Retina (tissue), 1 donor: Measurements from ENCODE around the gene SRPK2.
"Not testable (repeated sequence)": the region's sequence is repeated elsewhere in the genome, so short reads cannot be mapped to it uniquely, and the experiment has no call there.

Experiments used
- DNase-seq: peaks from one replicate; pipeline ENCODE4 v3.0.0-alpha.2; 2016

The SRPK2 gene

DNA sequence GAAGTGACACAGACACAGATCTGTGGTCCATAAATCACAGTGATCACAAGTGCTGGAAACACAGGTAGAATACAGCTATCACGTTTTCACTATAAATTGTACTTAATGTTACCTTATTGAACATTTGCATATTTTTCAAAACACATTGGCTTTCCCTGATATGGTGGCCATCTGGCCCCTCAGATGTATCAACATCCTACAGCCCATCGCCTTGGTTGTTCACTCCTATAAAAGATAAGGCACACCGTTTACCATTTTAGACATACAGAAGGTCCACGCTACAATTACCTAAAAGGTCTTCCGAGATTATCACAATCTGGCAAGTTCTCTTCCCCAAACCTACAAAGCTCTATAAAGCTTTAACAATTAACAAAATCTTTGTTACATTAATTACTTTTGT lies 91.4 kb downstream of the SRPK2 start:
- DNase-seq, result no peak

DNA sequence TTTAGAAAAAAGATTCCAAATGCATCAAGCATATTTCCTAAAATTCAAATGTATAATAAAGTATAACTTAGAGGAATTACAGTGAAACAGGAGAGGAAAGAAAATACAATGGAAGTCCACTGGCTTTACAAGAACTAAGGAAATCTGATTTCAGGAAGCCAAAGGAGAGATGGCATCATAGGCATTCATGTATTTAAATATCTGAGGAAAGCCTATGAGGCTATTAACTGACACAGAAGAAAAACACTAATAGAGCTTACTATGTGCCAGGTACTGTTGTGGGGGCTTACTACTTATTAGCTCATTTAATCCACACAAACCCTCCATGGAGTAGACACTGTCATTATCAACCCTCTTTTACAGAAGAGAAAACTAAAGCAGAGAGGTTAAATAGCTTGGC lies 92.2 kb downstream of the SRPK2 start:
- DNase-seq, result no peak

- DNase-seq, result no peak
Measured at GRCh38 chr7:105295596-105296352, 92.9 kb downstream of the SRPK2 start.

DNA sequence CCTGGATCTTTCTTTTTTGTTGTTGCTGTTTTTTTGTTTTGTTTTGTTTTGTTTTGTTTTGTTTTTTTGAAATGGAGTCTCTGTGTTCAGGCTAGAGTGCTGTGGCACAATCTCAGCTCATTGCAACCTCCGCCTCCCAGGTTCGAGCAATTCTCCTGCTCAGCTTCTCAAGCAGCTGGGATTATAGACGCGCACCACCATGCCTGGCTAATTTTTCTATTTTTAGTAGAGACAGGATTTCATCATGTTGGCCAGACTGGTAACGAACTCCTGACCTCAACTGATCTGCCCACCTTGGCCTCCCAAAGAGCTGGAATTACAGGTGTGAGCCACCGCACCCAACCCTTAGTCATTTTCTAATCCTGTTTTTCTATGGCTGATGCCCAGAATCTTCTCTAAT lies 94.2 kb downstream of the SRPK2 start:
- DNase-seq, result not testable (repeated sequence)

DNA sequence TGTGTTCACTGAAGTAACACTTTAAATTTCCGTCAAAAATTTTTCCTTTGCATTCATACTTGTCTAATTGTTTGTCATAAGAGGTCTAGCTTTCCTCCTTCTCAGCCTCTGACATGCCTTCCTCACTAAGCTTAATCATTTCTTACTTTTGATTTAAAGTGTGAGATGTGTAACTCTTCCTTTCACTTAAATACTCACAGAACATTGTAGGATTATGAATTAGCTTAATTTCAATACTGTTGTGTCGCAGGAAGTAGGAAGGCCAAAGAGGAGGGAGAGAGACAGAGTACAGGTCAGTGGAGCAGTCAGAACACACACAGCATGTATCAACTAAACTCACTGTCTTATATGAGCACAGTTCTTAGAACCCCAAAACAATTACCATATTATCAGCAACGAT lies 99.0 kb downstream of the SRPK2 start:
- DNase-seq, result no peak

DNA sequence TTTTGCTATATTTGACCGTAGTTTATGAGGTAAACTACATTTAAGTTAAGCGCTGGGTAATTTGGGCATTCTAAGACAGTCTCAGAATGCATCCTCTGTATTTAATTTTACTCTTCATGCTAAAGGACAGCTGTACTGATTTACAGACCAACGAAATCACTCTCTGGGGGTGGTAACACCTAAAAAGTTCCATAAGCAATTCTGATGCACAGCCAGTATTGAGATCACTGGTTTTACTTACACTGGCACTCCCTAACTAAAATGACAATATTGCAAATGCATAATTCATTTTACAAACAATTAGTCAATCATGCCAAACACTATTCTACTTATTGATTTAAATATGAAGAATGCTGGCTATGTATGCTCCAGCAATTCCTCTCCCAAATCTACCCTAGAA lies 102.3 kb downstream of the SRPK2 start:
- no peak for DNase-seq

- no peak for DNase-seq
Measured at GRCh38 chr7:105285118-105285874, 103.4 kb downstream of the SRPK2 start.

- no peak for DNase-seq
Measured at GRCh38 chr7:105284014-105284413, 104.7 kb downstream of the SRPK2 start.

GRCh38 chr7:105281966-105282365 lies 106.8 kb downstream of the SRPK2 start:
- no peak for DNase-seq

DNA sequence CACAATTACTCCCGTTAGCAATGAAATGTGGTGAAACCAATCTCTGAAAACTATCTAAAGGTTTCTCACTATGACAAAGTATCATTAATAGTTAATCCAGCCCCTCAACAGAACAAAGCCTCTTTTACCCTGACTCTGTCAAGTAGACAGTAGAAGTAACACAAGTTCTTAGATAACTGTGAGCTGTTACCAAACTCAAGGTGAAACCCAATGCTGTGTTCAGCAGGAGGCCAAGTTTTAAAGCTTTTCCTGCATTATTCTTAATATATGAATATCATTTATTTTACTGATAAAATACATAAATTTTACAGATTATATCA lies 109.1 kb downstream of the SRPK2 start:
- no peak for DNase-seq

- DNase-seq, result no peak
Measured at GRCh38 chr7:105278973-105279687, 109.6 kb downstream of the SRPK2 start.

DNA sequence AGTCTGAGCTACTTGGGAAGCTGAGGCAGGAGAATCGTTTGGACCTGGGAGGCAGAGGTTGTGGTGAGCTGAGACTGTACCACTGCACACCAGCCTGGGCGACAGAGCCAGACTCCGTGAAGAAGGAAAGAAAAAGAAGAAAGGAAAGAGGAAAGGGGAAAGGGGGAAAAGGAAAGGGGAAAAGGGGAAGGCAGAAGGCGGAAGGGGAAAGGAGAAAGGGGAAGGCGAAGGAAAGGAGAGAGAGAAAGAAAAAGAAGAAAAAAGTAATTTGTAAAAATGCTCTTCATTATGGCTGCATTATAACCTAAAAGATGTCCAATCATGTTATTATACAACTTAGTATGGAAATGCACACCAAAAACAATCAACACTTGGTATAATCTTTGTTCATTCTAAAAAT lies 110.2 kb downstream of the SRPK2 start:
- DNase-seq, result no peak

DNA sequence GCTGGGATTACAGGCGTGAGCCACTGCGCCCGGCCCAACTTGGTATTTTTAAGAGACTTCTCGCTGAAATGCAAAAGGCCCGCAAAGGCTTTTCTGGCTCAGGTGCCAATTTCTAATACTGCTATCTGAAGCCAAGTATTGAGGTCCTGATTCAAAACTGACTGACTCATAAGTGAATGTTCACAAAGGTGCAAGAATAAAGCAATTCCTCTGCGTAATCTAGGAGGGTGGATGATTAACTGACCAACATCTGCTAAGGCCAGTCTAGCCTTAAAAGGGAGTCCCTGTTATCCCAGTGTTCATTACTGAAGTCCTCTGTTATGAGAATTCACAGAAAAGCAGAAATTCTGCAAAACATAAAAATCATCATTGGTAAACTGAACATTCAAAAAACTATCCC lies 111.4 kb downstream of the SRPK2 start:
- DNase-seq, result no peak

DNA sequence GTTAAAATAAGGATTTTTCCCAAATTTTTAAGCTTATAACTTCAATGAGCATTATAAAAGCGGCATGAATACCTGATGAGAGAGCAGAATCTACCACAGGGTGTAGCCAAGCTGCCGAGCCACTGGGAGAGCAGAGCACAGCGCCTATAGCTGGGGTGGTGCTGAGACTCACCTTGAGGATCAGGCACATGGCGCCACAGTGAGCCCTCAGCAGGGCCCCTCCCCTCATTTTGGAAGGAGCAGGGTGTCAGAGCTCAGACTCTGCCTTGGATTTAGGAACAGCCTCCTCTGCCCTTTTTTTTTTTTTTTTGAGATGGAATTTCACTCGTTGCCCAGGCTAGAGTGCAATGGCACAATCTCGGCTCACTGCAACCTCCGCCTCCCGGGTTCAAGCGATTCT lies 118.6 kb downstream of the SRPK2 start:
- no peak for DNase-seq

- no peak for DNase-seq
Measured at GRCh38 chr7:105269397-105269796, 119.3 kb downstream of the SRPK2 start.

GRCh38 chr7:105268511-105269392 lies 120.0 kb downstream of the SRPK2 start:
- peak; percentile 81 for DNase-seq

DNA sequence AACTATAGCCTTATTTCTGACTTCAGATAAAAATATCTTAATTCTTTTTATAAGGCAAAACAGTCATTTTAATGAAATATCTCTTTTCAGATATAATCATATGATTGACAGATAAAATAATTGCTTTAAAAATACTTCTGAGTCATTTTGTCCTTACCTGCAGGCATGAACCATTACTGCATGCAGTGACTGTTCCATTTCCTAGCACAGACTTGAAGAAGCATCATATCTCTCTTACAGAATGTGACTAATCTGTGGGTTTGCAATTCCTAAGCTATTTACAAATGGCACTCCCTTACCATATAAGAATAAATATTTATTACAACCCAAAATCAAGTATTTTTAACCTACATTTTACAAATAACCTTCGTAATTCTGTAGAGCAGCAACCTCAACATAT lies 120.7 kb downstream of the SRPK2 start:
- no peak for DNase-seq

DNA sequence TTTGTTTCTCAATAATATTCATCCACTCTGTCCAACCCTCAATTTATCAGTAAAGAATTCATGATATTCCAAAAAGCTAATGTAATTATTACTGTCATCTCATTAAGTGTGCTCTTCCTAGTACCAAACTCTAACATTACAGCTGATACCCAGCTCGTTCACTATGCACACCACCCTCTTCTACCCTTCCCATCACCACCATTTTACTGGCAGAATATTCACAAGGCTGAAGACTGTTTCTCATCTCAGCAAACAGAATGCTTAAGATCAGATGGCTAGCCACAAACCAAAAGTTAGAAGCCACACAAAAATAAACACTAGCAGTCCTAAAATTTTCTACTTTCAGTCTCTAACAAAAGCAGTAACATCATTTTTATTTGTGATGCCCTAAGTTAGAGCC lies 121.5 kb downstream of the SRPK2 start:
- DNase-seq, result no peak

- no peak for DNase-seq
Measured at GRCh38 chr7:105264707-105265106, 124.0 kb downstream of the SRPK2 start.

DNA sequence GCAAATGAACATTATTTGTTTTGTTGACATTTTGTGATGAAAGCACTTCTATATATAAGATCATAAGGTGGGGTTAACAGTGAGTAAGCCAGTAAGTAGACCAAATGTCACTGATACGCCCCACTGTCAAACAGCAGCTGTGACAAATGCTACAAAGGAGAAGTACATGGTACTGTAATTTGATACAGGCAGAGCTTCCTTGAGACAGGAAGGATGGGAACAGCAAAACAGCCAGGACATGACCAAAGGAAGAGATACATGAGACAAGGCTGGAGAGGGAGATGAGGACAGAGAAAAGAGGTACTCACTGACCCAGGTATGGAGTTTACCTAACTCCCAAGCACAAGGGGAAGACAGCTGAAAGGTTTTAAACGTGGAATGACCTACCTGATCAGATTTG lies 127.0 kb downstream of the SRPK2 start:
- DNase-seq, result no peak

- DNase-seq, result not testable (repeated sequence)
Measured at GRCh38 chr7:105260201-105260871, 128.4 kb downstream of the SRPK2 start.

DNA sequence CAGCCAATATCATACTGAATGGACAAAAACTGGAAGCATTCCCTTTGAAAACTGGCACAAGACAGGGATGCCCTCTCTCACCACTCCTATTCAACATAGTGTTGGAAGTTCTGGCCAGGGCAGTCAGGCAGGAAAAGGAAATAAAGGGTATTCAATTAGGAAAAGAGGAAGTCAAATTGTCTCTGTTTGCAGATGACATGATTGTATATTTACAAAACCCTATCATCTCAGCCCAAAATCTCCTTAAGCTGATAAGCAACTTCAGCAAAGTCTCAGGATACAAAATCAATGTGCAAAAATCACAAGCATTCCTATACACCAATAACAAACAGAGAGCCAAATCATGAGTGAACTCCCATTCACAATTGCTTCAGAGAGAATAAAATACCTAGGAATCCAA lies 129.8 kb downstream of the SRPK2 start:
- DNase-seq, result not testable (repeated sequence)
